PC-3 (cell line): ENCODE measurements around the gene SCN2B. TPM values are rescaled to one million over a fixed set of nuclear protein-coding genes. Genes with fewer than 3 reads are reported as not detected.
"Not testable (repeated sequence)": the region's sequence is repeated elsewhere in the genome, so short reads cannot be mapped to it uniquely, and the experiment has no call there.

ENCODE experiments used
- ATAC-seq: fragments of 200-7000 bp; cut with Tn5 transposase; 2 replicates; pipeline ENCODE4 v1.9.1; 2020; ENCODE audit warnings: mild to moderate bottlenecking, moderate library complexity
- BruUV-seq: library from RNA; stranded (reverse); fragments of 400-500 nt; replicated peaks from 2 replicates; lab custom pipeline; 2021; lab: Mats Ljungman, UMichigan
- CTCF ChIA-PET: fragments of 300-600 bp; sonication (Branson Sonifier 250); formaldehyde crosslinking; loops from one replicate; lab custom pipeline; 2022; ENCODE audit warnings: antibody characterized with exemption; lab: Charles Lee
- POLR2A ChIA-PET: fragments of 300-600 bp; sonication (Branson Sonifier 250); formaldehyde crosslinking; loops from one replicate; lab custom pipeline; 2022; ENCODE audit warnings: antibody characterized with exemption; ENCODE audit not compliant: unreplicated experiment; lab: Charles Lee
- DNase-seq: peaks from one replicate; pipeline ENCODE4 v3.0.0-alpha.2; 2015
- H2AFZ ChIP-seq: fragments of 300-600 bp; sonication (generic); 2 replicates; pipeline ENCODE4 v1.6.0; 2016; ENCODE audit warnings: antibody characterized with exemption, low read length
- H3F3A ChIP-seq: fragments of 300-600 bp; sonication (generic); one replicate; pipeline ENCODE4 v1.6.0; 2017; ENCODE audit warnings: antibody characterized with exemption, low read length, control low read depth, mild to moderate bottlenecking; ENCODE audit not compliant: unreplicated experiment
- H3K27ac ChIP-seq: fragments of 300-600 bp; sonication (generic); 2 replicates; pipeline ENCODE4 v1.5.1; 2016; ENCODE audit warnings: mild to moderate bottlenecking, low read length
- H3K27me3 ChIP-seq: fragments of 300-600 bp; sonication (generic); 2 replicates; pipeline ENCODE4 v1.6.1; 2016; ENCODE audit warnings: low read length, mixed read lengths
- H3K36me3 ChIP-seq: fragments of 300-600 bp; sonication (generic); 2 replicates; pipeline ENCODE4 v1.6.1; 2016; ENCODE audit warnings: low read depth, mixed run types, low read length, mixed read lengths
- H3K4me1 ChIP-seq: fragments of 300-600 bp; sonication (generic); 2 replicates; pipeline ENCODE4 v1.5.1; 2016; ENCODE audit warnings: low read length; ENCODE audit not compliant: insufficient read depth
- H3K4me2 ChIP-seq: fragments of 300-600 bp; sonication (generic); 2 replicates; pipeline ENCODE4 v1.6.0; 2016; ENCODE audit warnings: low read length
- H3K4me3 ChIP-seq: fragments of 300-600 bp; sonication (generic); 2 replicates; pipeline ENCODE4 v1.5.1; 2016; ENCODE audit warnings: mild to moderate bottlenecking, low read length, mixed read lengths
- H3K79me2 ChIP-seq: fragments of 300-600 bp; sonication (generic); 2 replicates; pipeline ENCODE4 v1.6.1; 2017; ENCODE audit warnings: low read length, mixed read lengths
- H3K9ac ChIP-seq: fragments of 300-600 bp; sonication (generic); 2 replicates; pipeline ENCODE4 v1.6.0; 2016; ENCODE audit warnings: mild to moderate bottlenecking, low read length
- H3K9me2 ChIP-seq: fragments of 300-600 bp; sonication (generic); replicated peaks from 2 replicates; pipeline ENCODE4 v1.6.1; 2016; ENCODE audit warnings: mixed run types, low read length, mixed read lengths
- H3K9me3 ChIP-seq: fragments of 300-600 bp; sonication (generic); 2 replicates; pipeline ENCODE4 v1.6.1; 2016; ENCODE audit warnings: low read length, mixed read lengths
- H4K20me1 ChIP-seq: fragments of 300-600 bp; sonication (generic); 2 replicates; pipeline ENCODE4 v1.6.1; 2016; ENCODE audit warnings: low read length, mixed read lengths
- EZH2phosphoT487 ChIP-seq: fragments of 300-600 bp; sonication (generic); IDR thresholded peaks from 2 replicates; pipeline ENCODE4 v1.6.1; 2018; ENCODE audit warnings: mild to moderate bottlenecking, antibody characterized with exemption, low read length, borderline replicate concordance
- intact Hi-C: fragments of 100-400 bp; cut with micrococcal nuclease; formaldehyde crosslinking; loops from 2 replicates; pipeline ENCODE4 v1.9.0; 2023
- total RNA-seq: library from RNA; depleted of rRNA; stranded (reverse); fragments of >200 nt; gene quantifications from 2 replicates; pipeline ENCODE4 v1.2.3, GENCODE V29; 2014
- TF ChIP-seq, protein P1 (sequence below): fragments of 300-600 bp; sonication (generic); conservative IDR thresholded peaks from 2 replicates; pipeline ENCODE4 v1.5.1; 2017; ENCODE audit warnings: antibody characterized with exemption, low read depth, mild to moderate bottlenecking, low read length

Gene SCN2B
- total RNA-seq, 1 experiment from 2014 or later = not detected

DNA sequence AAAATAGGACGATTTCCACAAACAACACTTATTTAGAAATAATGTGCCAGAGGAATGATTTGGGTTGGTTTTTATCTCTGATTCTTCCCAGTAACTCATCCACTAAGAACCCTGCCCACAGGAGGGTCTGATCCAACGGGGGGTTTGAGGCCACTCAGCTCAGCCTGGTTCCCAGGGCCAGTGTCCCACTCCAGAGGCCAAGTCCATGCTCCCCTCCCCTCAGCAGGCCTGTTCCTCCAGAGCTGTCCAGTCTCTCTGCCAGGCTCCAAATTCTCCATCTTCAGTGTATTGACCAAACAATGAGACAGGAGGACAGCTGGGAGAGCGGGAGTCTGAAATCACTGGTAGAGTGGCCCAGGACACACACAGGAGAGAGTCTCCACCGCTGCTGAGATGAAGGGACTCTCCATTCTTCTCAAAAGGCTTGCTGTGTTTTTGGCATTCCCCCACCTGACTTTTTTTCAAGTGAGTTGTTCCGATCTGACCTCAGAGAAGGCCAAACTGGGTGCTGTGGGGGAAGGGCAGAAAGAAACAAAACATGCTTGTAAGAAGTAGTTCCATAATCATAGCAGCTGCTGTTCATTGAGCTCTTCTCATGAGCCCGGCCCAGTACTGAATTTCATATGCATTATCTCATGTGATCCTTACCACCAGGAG, 17.6 kb upstream of the SCN2B start:
- no peak overlapping the region for H3K27ac ChIP-seq

GRCh38 chr11:118192817-118193216, 16.4 kb upstream of the SCN2B start:
- BruUV-seq, H2AFZ ChIP-seq, H3K79me2 ChIP-seq, POLR2A ChIA-PET, H3K4me2 ChIP-seq, DNase-seq, H3K4me3 ChIP-seq, H3F3A ChIP-seq, H3K36me3 ChIP-seq, CTCF ChIA-PET, H3K27me3 ChIP-seq, H3K9me3 ChIP-seq, intact Hi-C loops, ATAC-seq, H3K9me2 ChIP-seq, H4K20me1 ChIP-seq, H3K9ac ChIP-seq, H3K27ac ChIP-seq: not testable (repeated sequence)
- peaks cover 14% of the 10 kb centered on the region for H3K4me1 ChIP-seq

More for the DNA sequence above, 17.6 kb upstream of the SCN2B start:
- TF ChIP-seq EZH2phosphoT487 = no peak
- ATAC-seq (no peak), DNase-seq (no peak)
- Histone ChIP-seq H3K4me2 (no peak overlapping the region), H4K20me1 (no peaks in the 10 kb centered on the region), H3F3A (peaks cover 4% of the 10 kb centered on the region), H3K4me1 (peaks cover 19% of the 10 kb centered on the region), H3K9me2 (no peaks in the 10 kb centered on the region), H3K36me3 (no peaks in the 10 kb centered on the region), H3K27me3 (no peaks in the 10 kb centered on the region; the same call in 1 of the 2 replicates), H3K4me3 (no peak overlapping the region), H3K9ac (no peak overlapping the region), H3K79me2 (no peaks in the 10 kb centered on the region), H2AFZ (no peak overlapping the region), H3K9me3 (no peaks in the 10 kb centered on the region)
- ChIA-PET CTCF (interaction anchor here (0.8 kb wide), 1 partner anchor 101 kb away, joined by 3 read pairs; no protein-coding TSS in a partner anchor), POLR2A (no interaction called here)
- intact Hi-C loops = no loop called here
- no TSS peak for BruUV-seq

DNA sequence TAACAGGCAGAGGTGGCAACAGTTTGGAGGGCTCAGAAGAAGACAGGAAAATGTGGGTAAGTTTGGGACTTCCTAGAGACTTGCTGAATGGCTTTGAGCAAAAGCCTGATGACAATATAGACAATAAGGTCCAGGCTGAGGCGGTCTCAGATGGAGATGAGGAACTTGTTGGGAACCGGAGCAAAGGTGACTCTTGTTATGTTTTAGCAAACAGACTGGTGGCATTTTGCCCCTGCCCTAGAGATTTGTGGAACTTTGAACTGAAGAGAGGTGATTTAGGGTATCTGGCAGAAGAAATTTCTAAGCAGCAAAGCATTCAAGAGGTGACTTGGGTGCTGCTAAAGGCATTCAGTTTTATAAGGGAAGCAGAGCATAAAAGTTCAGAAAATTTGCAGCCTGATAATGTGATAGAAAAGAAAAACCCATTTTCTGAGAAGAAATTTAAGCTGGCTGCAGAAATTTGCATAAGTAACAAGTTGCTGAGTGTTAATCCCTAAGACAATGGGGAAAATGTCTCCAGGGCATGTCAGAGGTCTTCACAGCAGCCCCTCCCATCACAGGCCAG, 14.6 kb upstream of the SCN2B start:
- DNase-seq, intact Hi-C loops, ATAC-seq, H3K27ac ChIP-seq, H3F3A ChIP-seq, H2AFZ ChIP-seq, BruUV-seq, CTCF ChIA-PET, H3K9ac ChIP-seq, H3K36me3 ChIP-seq, H3K4me3 ChIP-seq, POLR2A ChIA-PET, H3K9me3 ChIP-seq, H3K9me2 ChIP-seq, H3K79me2 ChIP-seq, H3K4me2 ChIP-seq, H4K20me1 ChIP-seq: not testable (repeated sequence)
- Histone ChIP-seq H3K27me3 (peaks cover 11% of the 10 kb centered on the region), H3K4me1 (peaks cover 14% of the 10 kb centered on the region)

DNA sequence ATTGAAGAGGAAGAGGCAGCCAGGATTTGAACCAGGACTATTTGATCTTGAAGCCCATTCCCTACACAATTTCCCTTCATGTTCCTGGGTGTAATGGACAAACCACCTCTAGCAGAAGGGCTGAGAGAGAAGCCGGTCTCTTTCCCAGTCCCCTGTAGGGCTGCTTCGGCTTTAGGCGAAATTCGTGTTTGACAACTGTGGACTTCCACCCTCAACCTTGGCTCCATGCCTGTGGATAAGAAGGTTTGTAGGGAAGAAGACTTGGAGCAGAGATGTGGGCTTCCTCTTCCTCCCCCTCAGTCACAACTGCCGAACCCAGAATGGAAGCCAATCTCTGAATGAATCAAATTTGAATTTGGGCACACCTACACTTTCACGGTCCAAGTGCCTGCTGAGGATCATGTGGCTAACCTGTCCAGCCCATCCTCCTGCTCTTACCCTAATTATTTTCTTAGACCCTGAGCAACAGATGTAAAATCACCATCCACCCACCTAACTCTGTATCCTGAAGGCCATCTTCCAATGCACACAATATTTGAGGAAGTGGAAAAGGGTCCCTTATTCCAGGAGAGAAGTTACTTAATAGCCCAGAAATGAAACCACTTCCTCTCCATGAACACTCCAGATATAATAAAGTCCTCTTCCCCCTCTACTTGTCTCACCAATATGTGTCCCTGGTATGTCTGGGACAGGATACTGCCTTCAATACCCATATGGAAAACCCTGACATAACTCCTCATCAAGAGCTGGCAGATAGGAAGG, 10.1 kb upstream of the SCN2B start:
- BruUV-seq = no TSS peak
- peaks cover 17% of the 10 kb centered on the region for H3K27me3 ChIP-seq
- no peaks in the 10 kb centered on the region for H3F3A ChIP-seq
- no peak overlapping the region for H3K4me3 ChIP-seq
- ChIA-PET CTCF (no interaction called here), POLR2A (no interaction called here)
- H3K79me2 ChIP-seq = no peaks in the 10 kb centered on the region
- H2AFZ ChIP-seq = no peak overlapping the region
- no peaks in the 10 kb centered on the region for H4K20me1 ChIP-seq
- H3K36me3 ChIP-seq = no peaks in the 10 kb centered on the region
- intact Hi-C loops = no loop called here
- no peak overlapping the region for H3K9ac ChIP-seq
- H3K9me3 ChIP-seq = no peaks in the 10 kb centered on the region
- no peak overlapping the region for H3K4me2 ChIP-seq
- H3K27ac ChIP-seq = no peak overlapping the region
- DNase-seq (no peak), ATAC-seq (no peak)
- TF ChIP-seq EZH2phosphoT487 = no peak
- TF ChIP-seq, protein P1, sequence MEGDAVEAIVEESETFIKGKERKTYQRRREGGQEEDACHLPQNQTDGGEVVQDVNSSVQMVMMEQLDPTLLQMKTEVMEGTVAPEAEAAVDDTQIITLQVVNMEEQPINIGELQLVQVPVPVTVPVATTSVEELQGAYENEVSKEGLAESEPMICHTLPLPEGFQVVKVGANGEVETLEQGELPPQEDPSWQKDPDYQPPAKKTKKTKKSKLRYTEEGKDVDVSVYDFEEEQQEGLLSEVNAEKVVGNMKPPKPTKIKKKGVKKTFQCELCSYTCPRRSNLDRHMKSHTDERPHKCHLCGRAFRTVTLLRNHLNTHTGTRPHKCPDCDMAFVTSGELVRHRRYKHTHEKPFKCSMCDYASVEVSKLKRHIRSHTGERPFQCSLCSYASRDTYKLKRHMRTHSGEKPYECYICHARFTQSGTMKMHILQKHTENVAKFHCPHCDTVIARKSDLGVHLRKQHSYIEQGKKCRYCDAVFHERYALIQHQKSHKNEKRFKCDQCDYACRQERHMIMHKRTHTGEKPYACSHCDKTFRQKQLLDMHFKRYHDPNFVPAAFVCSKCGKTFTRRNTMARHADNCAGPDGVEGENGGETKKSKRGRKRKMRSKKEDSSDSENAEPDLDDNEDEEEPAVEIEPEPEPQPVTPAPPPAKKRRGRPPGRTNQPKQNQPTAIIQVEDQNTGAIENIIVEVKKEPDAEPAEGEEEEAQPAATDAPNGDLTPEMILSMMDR = no peak
- H3K9me2 ChIP-seq = no peaks in the 10 kb centered on the region
- no peaks in the 10 kb centered on the region for H3K4me1 ChIP-seq
